Pulmonary artery endothelial cell (primary cell): ENCODE measurements around the gene SRP72. TPM values are rescaled to one million over a fixed set of nuclear protein-coding genes. Genes with fewer than 3 reads are reported as not detected.

ENCODE experiments used
- DNase-seq: peaks from one replicate; pipeline ENCODE4 v3.0.0-alpha.2; 2011; ENCODE audit warnings: low read depth, low spot score
- total RNA-seq: library from RNA; depleted of rRNA; stranded (reverse); fragments of >200 nt; gene quantifications from 2 replicates; pipeline ENCODE4 v1.2.3, GENCODE V29; 2014

The SRP72 gene
- total RNA-seq, 1 donor from 2014 or later = 99.8 TPM

- DNase-seq = no peak
Measured at GRCh38 chr4:56544573-56545131, 77.2 kb downstream of the SRP72 start.

GRCh38 chr4:56550642-56551041, 83.2 kb downstream of the SRP72 start:
- DNase-seq = no peak

- no peak for DNase-seq
Measured at GRCh38 chr4:56551516-56551915, 84.1 kb downstream of the SRP72 start.

- DNase-seq = no peak
Measured at GRCh38 chr4:56552273-56552672, 84.9 kb downstream of the SRP72 start.

Other genes starting within 250 kb of the SRP72 start
- gene AASDH, start 80.1 kb upstream of the SRP72 start, total RNA-seq = 10.5 and 13.7 TPM in 2 replicates
- gene PPAT, start 32.0 kb upstream of the SRP72 start, total RNA-seq = 22.6 and 29.1 TPM in 2 replicates
- gene PAICS, start 31.4 kb upstream of the SRP72 start, total RNA-seq = 53.5 and 88.0 TPM in 2 replicates
- gene ARL9, start 38.2 kb downstream of the SRP72 start, total RNA-seq = 0.07 TPM in 2 replicates
- 0.21 and 28.1 TPM in 2 replicates for gene HOPX, start 213.7 kb downstream of the SRP72 start, total RNA-seq